ENCODE measurements around the gene IQCH. TPM values are rescaled to one million over a fixed set of nuclear protein-coding genes. Genes with fewer than 3 reads are reported as not detected.
A peak's percentile ranks its signal among the peaks of the same experiment; 100 is the strongest.

The IQCH gene
- total and polyA plus RNA-seq, 5 donors: 0.34 to 2.1 (median 1.4) TPM

- no peaks in the 10 kb centered on the region for H3K9me3 ChIP-seq (ENCODE audit: control insufficient read depth, low read length)
- H3K27ac ChIP-seq (ENCODE audit: low read length): no peak overlapping the region
- WGBS: 69% methylated on average over 4 of the region's 4 CpGs
- peaks cover 2% of the 10 kb centered on the region for H3K4me1 ChIP-seq (ENCODE audit: control insufficient read depth, insufficient read depth, low read length)
- no peaks in the 10 kb centered on the region for H3K27me3 ChIP-seq (ENCODE audit: control insufficient read depth, insufficient read depth)
- intact Hi-C loops (cut with DNase I): loop anchor here in 3 of 4 donors (2.0 kb wide), 1 partner anchor 357 kb away; no protein-coding TSS in a partner anchor
- ATAC-seq: peak in 1 of 2 donors; percentile 44
- H3K4me3 ChIP-seq (ENCODE audit: low read length): no peak overlapping the region
- DNase-seq: no peak
Observed at GRCh38 chr15:67303490-67304363, 49.1 kb downstream of the IQCH start.

- intact Hi-C loops (cut with DNase I): loop anchor here in 3 of 4 donors (2.0 to 5.0 kb wide), 2 partner anchors 352 to 358 kb away; no protein-coding TSS in a partner anchor
Observed at GRCh38 chr15:67304778-67305177, 50.2 kb downstream of the IQCH start.

GRCh38 chr15:67305506-67305905 is 50.9 kb downstream of the IQCH start:
- DNase-seq: no peak
- Histone ChIP-seq H3K4me3 (ENCODE audit: low read length) (no peak overlapping the region), H3K4me1 (ENCODE audit: control insufficient read depth, insufficient read depth, low read length) (peaks cover 2% of the 10 kb centered on the region), H3K9me3 (ENCODE audit: control insufficient read depth, low read length) (no peaks in the 10 kb centered on the region), H3K27ac (ENCODE audit: low read length) (no peak overlapping the region), H3K27me3 (ENCODE audit: control insufficient read depth, insufficient read depth) (no peaks in the 10 kb centered on the region)
- intact Hi-C loops (cut with DNase I): loop anchor here in 3 of 4 donors (2.0 to 5.0 kb wide), 2 partner anchors 353 to 359 kb away; no protein-coding TSS in a partner anchor
- WGBS: 25% methylated on average over 1 of the region's 1 CpG
- no peak for ATAC-seq

More at GRCh38 chr15:67304778-67305177, 50.2 kb downstream of the IQCH start:
- H3K9me3 ChIP-seq (ENCODE audit: control insufficient read depth, low read length): no peaks in the 10 kb centered on the region
- no peak for DNase-seq
- no peak overlapping the region for H3K4me3 ChIP-seq (ENCODE audit: low read length)
- H3K27me3 ChIP-seq (ENCODE audit: control insufficient read depth, insufficient read depth): no peaks in the 10 kb centered on the region
- H3K4me1 ChIP-seq (ENCODE audit: control insufficient read depth, insufficient read depth, low read length): peaks cover 2% of the 10 kb centered on the region
- no peak for ATAC-seq
- no peak overlapping the region for H3K27ac ChIP-seq (ENCODE audit: low read length)

- intact Hi-C loops (cut with DNase I): loop anchor here in 1 of 4 donors (5.0 kb wide), 1 partner anchor 355 kb away; no protein-coding TSS in a partner anchor
- no peaks in the 10 kb centered on the region for H3K9me3 ChIP-seq (ENCODE audit: control insufficient read depth, low read length)
- ATAC-seq: no peak
Observed at GRCh38 chr15:67307156-67307555, 52.6 kb downstream of the IQCH start.

GRCh38 chr15:67307889-67308597 is 53.5 kb downstream of the IQCH start:
- intact Hi-C loops (cut with DNase I): loop anchor here in 1 of 4 donors (5.0 kb wide), 1 partner anchor 356 kb away; no protein-coding TSS in a partner anchor
- H3K4me3 ChIP-seq (ENCODE audit: low read length): no peak overlapping the region
- H3K27ac ChIP-seq (ENCODE audit: low read length): no peak overlapping the region
- DNase-seq (no peak), ATAC-seq (no peak)
- H3K4me1 ChIP-seq (ENCODE audit: control insufficient read depth, insufficient read depth, low read length): peaks cover 2% of the 10 kb centered on the region
- H3K27me3 ChIP-seq (ENCODE audit: control insufficient read depth, insufficient read depth): no peaks in the 10 kb centered on the region
- H3K9me3 ChIP-seq (ENCODE audit: control insufficient read depth, low read length): no peaks in the 10 kb centered on the region
- 53% methylated on average over 4 of the region's 4 CpGs for WGBS

More at GRCh38 chr15:67307156-67307555, 52.6 kb downstream of the IQCH start:
- Histone ChIP-seq H3K27ac (ENCODE audit: low read length) (no peak overlapping the region), H3K4me1 (ENCODE audit: control insufficient read depth, insufficient read depth, low read length) (peaks cover 2% of the 10 kb centered on the region), H3K4me3 (ENCODE audit: low read length) (no peak overlapping the region), H3K27me3 (ENCODE audit: control insufficient read depth, insufficient read depth) (no peaks in the 10 kb centered on the region)
- DNase-seq: no peak
- WGBS: 57% methylated on average over 1 of the region's 1 CpG

GRCh38 chr15:67311731-67312130 is 57.1 kb downstream of the IQCH start:
- WGBS: 96% methylated on average over 1 of the region's 1 CpG
- ATAC-seq: no peak
- H3K27me3 ChIP-seq (ENCODE audit: control insufficient read depth, insufficient read depth): no peaks in the 10 kb centered on the region

GRCh38 chr15:67319961-67320360 is 65.4 kb downstream of the IQCH start:
- 89% methylated on average over 3 of the region's 3 CpGs for WGBS
- no peaks in the 10 kb centered on the region for H3K9me3 ChIP-seq (ENCODE audit: control insufficient read depth, low read length)
- no peak for DNase-seq
- intact Hi-C loops (cut with DNase I): no loop called here
- H3K4me3 ChIP-seq (ENCODE audit: low read length): no peak overlapping the region
- no peaks in the 10 kb centered on the region for H3K27me3 ChIP-seq (ENCODE audit: control insufficient read depth, insufficient read depth)
- ATAC-seq: no peak
- H3K4me1 ChIP-seq (ENCODE audit: control insufficient read depth, insufficient read depth, low read length): no peaks in the 10 kb centered on the region
- H3K27ac ChIP-seq (ENCODE audit: low read length): no peak overlapping the region

More at GRCh38 chr15:67311731-67312130, 57.1 kb downstream of the IQCH start:
- H3K4me3 ChIP-seq (ENCODE audit: low read length): no peak overlapping the region
- no peak for DNase-seq
- intact Hi-C loops (cut with DNase I): no loop called here
- H3K4me1 ChIP-seq (ENCODE audit: control insufficient read depth, insufficient read depth, low read length): peaks cover 2% of the 10 kb centered on the region
- H3K9me3 ChIP-seq (ENCODE audit: control insufficient read depth, low read length): no peaks in the 10 kb centered on the region
- H3K27ac ChIP-seq (ENCODE audit: low read length): no peak overlapping the region

GRCh38 chr15:67321352-67321751 is 66.8 kb downstream of the IQCH start:
- Histone ChIP-seq H3K4me3 (ENCODE audit: low read length) (no peak overlapping the region), H3K27ac (ENCODE audit: low read length) (no peak overlapping the region), H3K9me3 (ENCODE audit: control insufficient read depth, low read length) (no peaks in the 10 kb centered on the region), H3K4me1 (ENCODE audit: control insufficient read depth, insufficient read depth, low read length) (no peaks in the 10 kb centered on the region), H3K27me3 (ENCODE audit: control insufficient read depth, insufficient read depth) (no peaks in the 10 kb centered on the region)
- DNase-seq (no peak), ATAC-seq (no peak)
- intact Hi-C loops (cut with DNase I): no loop called here

- WGBS: 77% methylated on average over 4 of the region's 4 CpGs
- intact Hi-C loops (cut with DNase I): no loop called here
- no peak for ATAC-seq
Observed at GRCh38 chr15:67322481-67322880, 67.9 kb downstream of the IQCH start.

GRCh38 chr15:67327312-67327711 is 72.7 kb downstream of the IQCH start:
- intact Hi-C loops (cut with DNase I): no loop called here
- no peak overlapping the region for H3K4me3 ChIP-seq (ENCODE audit: low read length)
- ATAC-seq: no peak
- no peak overlapping the region for H3K27ac ChIP-seq (ENCODE audit: low read length)
- WGBS: 65% methylated on average over 1 of the region's 1 CpG
- no peaks in the 10 kb centered on the region for H3K4me1 ChIP-seq (ENCODE audit: control insufficient read depth, insufficient read depth, low read length)
- no peak for DNase-seq
- no peaks in the 10 kb centered on the region for H3K9me3 ChIP-seq (ENCODE audit: control insufficient read depth, low read length)
- H3K27me3 ChIP-seq (ENCODE audit: control insufficient read depth, insufficient read depth): no peaks in the 10 kb centered on the region

More at GRCh38 chr15:67322481-67322880, 67.9 kb downstream of the IQCH start:
- H3K27me3 ChIP-seq (ENCODE audit: control insufficient read depth, insufficient read depth): no peaks in the 10 kb centered on the region
- H3K4me1 ChIP-seq (ENCODE audit: control insufficient read depth, insufficient read depth, low read length): no peaks in the 10 kb centered on the region
- peak in 1 of 3 donors; percentile 12 for DNase-seq
- H3K4me3 ChIP-seq (ENCODE audit: low read length): no peak overlapping the region
- H3K9me3 ChIP-seq (ENCODE audit: control insufficient read depth, low read length): no peaks in the 10 kb centered on the region
- H3K27ac ChIP-seq (ENCODE audit: low read length): no peak overlapping the region

- H3K4me3 ChIP-seq (ENCODE audit: low read length): no peak overlapping the region
- intact Hi-C loops (cut with DNase I): no loop called here
- H3K4me1 ChIP-seq (ENCODE audit: control insufficient read depth, insufficient read depth, low read length): no peaks in the 10 kb centered on the region
- H3K27ac ChIP-seq (ENCODE audit: low read length): no peak overlapping the region
- no peak for DNase-seq
- no peaks in the 10 kb centered on the region for H3K9me3 ChIP-seq (ENCODE audit: control insufficient read depth, low read length)
- no peak for ATAC-seq
- H3K27me3 ChIP-seq (ENCODE audit: control insufficient read depth, insufficient read depth): no peaks in the 10 kb centered on the region
Observed at GRCh38 chr15:67327737-67328136, 73.2 kb downstream of the IQCH start.

All from right cardiac atrium (tissue), 5 donors.